ENCODE data around the gene PSEN1. TPM values are rescaled to one million over a fixed set of nuclear protein-coding genes. Genes with fewer than 3 reads are reported as not detected.
A peak's percentile ranks its signal among the peaks of the same experiment; 100 is the strongest.

Gene PSEN1
- total RNA-seq, 1 donor from 2014 or later = 23.5 TPM

DNA sequence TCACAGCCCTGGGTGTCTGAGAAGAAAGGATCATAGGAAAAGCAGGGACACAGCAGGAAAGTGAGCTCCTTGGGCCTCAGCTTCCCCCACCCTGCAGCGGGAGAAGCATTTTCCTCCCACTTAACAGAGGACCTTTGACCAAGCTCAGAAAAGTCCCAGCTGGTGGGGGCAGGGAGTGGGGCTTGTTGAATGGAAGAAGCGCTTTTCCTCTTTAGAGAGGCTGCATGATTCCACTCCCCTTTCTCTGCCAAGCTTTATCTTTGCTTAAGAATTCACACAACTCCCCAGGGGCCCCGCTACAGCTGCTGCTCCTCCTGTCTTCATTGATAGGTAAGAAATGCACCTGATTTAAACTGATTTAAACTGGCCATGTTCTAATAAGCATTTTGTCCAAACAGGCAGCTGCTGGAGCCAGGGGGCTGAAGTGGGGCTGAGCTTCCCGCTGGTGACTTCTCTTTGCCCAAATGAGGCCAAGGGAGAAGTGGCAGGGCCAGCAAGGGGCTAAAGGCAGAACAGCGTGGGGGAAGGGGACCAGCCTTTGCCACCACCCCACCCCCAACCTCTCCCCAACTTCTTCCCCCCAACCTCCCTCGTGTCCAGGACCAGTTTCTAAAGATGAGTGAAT, 99.3 kb downstream of the PSEN1 start:
- intact Hi-C loops (cut with DNase I) = no loop called here
- ATAC-seq = no peak
- DNase-seq (ENCODE audit: missing footprints) = no peak

- intact Hi-C loops (cut with DNase I) = no loop called here
- no peak for ATAC-seq
- DNase-seq (ENCODE audit: missing footprints) = no peak
Observed at GRCh38 chr14:73236157-73236556, 99.8 kb downstream of the PSEN1 start.

DNA sequence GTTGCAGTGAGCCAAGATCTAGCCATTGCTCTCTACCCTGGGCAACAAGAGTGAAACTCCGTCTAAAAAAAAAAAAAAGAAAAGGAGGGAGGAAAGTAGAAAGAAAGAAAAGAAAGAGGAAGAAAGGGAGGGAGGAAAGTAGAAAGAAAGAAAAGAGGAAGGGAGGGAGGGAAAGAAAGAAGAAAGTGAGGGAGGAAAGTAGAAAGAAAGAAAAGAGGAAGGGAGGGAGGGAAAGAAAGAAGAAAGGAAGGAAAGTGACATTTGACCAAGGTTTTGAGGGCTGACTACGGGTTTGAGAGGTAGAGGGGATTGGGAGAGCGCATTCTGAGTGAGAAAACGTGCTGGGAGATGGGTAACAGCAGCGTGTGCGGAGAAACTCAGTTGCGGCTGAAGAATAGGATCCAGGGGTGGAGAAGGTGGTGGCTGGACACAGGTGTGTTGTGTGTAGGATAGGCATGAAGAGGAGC, 100.5 kb downstream of the PSEN1 start:
- ATAC-seq (no peak), DNase-seq (ENCODE audit: missing footprints) (no peak)
- intact Hi-C loops (cut with DNase I) = no loop called here

GRCh38 chr14:73237219-73237785, 101.0 kb downstream of the PSEN1 start, which contains the start of gene PAPLN:
Gene PAPLN (plus strand): TSS chr14:73237506. CDS start chr14:73239779, 2,273 bp downstream.
- no peak for DNase-seq (ENCODE audit: missing footprints)
- intact Hi-C loops (cut with DNase I) = no loop called here
- ATAC-seq = no peak

DNA sequence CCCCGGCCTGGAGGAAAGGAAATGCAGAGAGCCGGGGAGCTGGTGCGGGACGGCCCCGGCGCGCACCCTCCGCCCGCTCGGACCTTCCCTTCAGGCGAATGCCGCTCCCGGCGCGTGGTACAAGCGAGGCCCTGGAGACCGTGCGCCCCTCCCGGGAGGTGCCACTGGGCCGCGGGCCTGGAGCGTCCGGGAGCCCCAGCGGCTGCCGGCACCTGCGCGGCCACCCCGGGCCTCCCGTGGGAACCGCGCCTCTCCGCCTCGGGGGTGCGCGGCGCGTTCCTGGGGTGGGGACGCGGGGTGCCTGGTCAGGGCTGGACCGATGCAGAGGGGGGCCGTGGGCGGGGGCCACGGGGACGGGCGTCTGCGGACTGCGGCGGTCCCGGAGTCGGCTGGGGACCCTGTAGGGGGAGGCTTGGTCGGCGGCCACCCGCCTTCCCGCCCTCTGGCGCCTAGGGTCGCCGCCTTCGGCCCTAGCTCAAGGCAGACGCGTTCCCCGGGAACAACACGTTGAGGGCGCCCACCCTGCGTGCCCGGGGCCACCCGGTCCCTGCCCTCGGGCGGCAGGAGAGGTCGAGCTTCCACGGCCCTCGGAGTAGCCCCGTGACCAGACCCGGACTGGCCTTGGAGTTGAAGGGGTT, 101.6 kb downstream of the PSEN1 start:
- DNase-seq (ENCODE audit: missing footprints) (no peak), ATAC-seq (no peak)
- intact Hi-C loops (cut with DNase I) = no loop called here

GRCh38 chr14:73238424-73238852, 102.1 kb downstream of the PSEN1 start:
- ATAC-seq (no peak), DNase-seq (ENCODE audit: missing footprints) (no peak)

DNA sequence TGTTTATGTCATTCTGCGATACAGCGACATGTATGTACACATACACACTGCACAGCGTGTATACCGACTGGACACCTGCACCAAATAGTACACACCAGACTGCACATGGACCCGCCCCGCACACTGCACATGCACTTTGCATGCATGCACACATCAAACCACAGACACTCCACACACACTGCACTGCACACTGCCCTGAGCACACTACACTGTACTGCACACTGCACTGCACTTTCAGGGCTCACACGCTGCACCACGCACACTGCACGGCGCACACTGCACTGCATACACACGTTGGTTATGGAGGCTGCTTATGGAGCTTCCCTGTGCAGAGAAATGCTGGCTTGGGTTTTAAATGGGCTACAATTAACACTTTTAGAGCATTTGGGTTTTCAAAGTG, 102.6 kb downstream of the PSEN1 start:
- ATAC-seq (no peak), DNase-seq (ENCODE audit: missing footprints) (no peak)
- intact Hi-C loops (cut with DNase I) = no loop called here

More at GRCh38 chr14:73238424-73238852, 102.1 kb downstream of the PSEN1 start:
- intact Hi-C loops (cut with DNase I) = no loop called here

GRCh38 chr14:73239393-73240241, 103.3 kb downstream of the PSEN1 start:
- intact Hi-C loops (cut with DNase I) = no loop called here
- DNase-seq (ENCODE audit: missing footprints) (peak; percentile 79), ATAC-seq (peak; percentile 49)

GRCh38 chr14:73240816-73241480, 104.6 kb downstream of the PSEN1 start:
- DNase-seq (ENCODE audit: missing footprints) (no peak), ATAC-seq (peak; percentile 11)
- intact Hi-C loops (cut with DNase I) = no loop called here

- intact Hi-C loops (cut with DNase I) = no loop called here
- no peak for DNase-seq (ENCODE audit: missing footprints)
- ATAC-seq = no peak
Observed at GRCh38 chr14:73241481-73242165, 105.3 kb downstream of the PSEN1 start.

DNA sequence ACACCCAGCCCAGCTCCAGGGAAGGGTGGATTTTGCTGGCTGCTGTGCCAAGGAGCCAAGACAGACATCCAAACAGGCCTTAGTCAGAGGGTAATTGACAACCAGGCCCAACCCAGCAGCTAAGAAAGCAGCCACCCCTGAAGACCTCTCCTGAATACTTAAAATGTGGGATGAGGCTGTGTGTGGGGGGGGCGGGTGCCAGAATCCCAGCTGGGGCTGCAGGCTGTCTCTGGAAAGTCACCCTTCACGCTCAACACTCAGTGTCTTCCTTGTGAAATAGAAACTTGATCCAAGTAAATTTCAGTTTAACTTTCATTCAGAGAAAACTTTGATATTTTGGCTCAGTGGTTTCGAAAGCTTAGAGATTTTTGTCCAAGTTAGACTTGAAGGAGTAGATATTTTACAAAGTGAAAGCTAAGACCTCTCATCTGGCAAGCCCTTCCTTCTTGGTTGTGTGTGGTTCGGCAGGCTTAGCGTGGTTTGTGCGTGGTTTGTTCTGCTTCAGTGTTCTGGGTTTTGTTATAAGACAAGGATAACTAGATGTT, 106.1 kb downstream of the PSEN1 start:
- no peak for ATAC-seq
- no peak for DNase-seq (ENCODE audit: missing footprints)
- intact Hi-C loops (cut with DNase I) = no loop called here

DNA sequence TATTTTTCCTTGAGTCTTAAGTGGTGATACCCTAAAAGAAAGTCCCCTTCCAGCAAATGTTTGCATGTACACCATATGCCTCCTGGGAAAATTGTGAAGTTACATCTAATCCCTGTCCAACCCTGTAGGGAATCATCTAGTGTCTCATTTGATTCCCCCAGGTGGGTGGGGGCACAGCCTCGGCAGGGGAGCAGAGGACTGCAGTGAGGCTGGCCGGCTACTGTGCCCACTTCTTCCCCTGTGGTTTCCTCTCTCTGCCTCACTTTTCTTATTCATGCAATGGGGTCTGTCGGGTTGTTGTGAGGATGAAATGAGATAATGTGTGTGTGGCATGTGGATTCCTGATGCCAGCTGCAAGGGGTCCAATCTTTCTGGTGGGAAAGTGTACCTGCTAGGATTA, 107.0 kb downstream of the PSEN1 start:
- no peak for ATAC-seq
- intact Hi-C loops (cut with DNase I) = no loop called here
- DNase-seq (ENCODE audit: missing footprints) = no peak

- no peak for DNase-seq (ENCODE audit: missing footprints)
- intact Hi-C loops (cut with DNase I) = no loop called here
- no peak for ATAC-seq
Observed at GRCh38 chr14:73243748-73244147, 107.4 kb downstream of the PSEN1 start.

GRCh38 chr14:73244541-73245290, 108.4 kb downstream of the PSEN1 start:
- no peak for DNase-seq (ENCODE audit: missing footprints)
- intact Hi-C loops (cut with DNase I) = no loop called here
- no peak for ATAC-seq

DNA sequence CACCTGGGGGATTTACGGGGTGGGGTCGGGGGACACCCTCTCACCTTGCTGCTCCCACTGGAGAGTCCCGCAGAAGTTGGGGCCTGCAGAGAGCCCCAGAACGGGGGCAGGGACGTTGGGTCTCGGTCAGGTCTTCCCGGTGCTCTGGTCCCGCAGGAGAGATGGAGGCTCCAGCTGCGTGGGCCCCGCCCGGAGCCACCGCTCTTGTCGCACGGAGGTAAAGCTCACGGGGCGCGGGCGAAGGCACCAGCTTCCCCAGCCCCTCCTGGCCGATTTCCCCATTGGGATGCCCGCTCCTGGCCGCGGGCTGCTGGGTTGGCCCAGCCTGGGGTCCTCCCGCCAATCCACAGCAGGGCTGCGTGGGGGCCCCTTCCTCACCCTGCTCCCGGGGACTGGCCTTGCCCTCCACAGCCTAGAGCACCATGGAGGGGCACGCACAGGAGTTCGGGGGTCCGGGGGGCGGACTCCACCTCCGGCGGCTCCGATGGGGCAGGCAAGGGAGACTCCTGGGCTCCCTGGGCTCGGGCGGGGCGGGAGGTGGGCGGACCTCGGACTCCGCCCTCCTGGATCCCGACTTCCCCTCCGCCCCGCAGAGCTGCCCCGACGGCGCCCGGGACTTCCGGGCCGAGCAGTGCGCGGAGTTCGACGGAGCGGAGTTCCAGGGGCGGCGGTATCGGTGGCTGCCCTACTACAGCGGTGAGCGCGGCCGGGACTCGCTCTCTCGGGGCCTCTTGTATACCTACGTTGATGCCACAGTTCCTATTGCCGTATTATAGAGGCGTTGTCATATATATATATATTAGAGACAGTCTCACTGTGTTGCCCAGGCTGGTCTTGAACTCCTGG, 109.4 kb downstream of the PSEN1 start:
- intact Hi-C loops (cut with DNase I) = no loop called here
- peak; percentile 89 for DNase-seq (ENCODE audit: missing footprints)
- ATAC-seq = peak; percentile 90

DNA sequence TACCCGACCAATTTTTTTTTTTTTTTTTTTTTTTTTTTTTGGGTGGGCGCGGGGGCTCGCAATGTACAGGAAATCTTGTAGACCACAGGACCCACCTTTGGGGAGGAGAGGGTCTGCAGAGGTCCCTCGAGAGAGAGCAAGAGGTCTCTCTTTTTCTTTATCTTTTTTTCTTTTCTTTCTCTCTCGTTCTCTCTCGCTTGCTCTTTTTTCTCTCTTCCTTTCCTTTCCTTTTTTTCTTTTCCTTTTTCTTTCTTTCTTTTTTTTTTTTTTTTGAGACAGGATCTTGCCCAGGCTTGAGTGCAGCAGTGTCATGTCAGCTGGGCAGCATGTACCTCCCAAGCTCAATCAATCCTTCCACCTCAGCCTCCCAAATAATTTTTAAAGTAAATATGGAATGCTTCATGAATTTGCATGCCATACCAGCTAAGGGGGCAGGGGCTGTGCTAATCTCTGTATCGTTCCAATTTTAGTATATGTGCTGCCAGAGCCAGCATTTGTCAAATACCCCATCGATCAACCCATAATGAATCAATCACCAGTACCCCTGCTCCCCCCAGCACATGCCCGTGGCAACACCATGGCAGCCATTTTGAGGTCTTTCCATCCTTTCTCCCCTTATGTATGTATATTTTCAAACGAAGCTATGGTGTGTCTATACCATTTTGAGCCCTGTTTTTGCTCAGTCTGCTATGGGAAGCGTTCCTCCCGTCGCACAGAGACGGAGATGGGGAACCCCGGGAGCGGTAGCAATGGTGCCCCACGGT, 110.3 kb downstream of the PSEN1 start:
- no peak for DNase-seq (ENCODE audit: missing footprints)
- no peak for ATAC-seq
- intact Hi-C loops (cut with DNase I) = no loop called here
